HL-60 (cell line): ENCODE data around the gene DNMT3A.

Experiments used
- DNase-seq, 2 experiments: peaks; one replicate each; pipeline ENCODE4 v3.0.0-alpha.2; 2010 to 2020; ENCODE audit warnings: low read depth in 1 of 2, low spot score in 1 of 2
- H3K27ac ChIP-seq: fragments of 250-450 bp; sonication (Bioruptor Pico); replicated peaks from 2 replicates; pipeline ENCODE4 v1.5.1; 2020; ENCODE audit warnings: mild to moderate bottlenecking, moderate library complexity
- H3K27me3 ChIP-seq: fragments of 250-450 bp; sonication (Bioruptor Pico); 2 replicates; pipeline ENCODE4 v1.5.1; 2021; ENCODE audit warnings: mild to moderate bottlenecking, moderate library complexity; ENCODE audit not compliant: insufficient read depth, poor library complexity, severe bottlenecking
- H3K4me3 ChIP-seq: replicated peaks from 2 replicates; pipeline ENCODE4 v1.5.1; 2011; ENCODE audit warnings: mild to moderate bottlenecking, control low read depth, low read length; ENCODE audit not compliant: insufficient read depth
- GABPA ChIP-seq: IDR thresholded peaks from 2 replicates; pipeline ENCODE4 v1.6.1; 2012; ENCODE audit warnings: low read depth
- POLR2AphosphoS5 ChIP-seq: IDR thresholded peaks from 2 replicates; pipeline ENCODE4 v1.6.1; 2012; ENCODE audit warnings: low read depth
- SPI1 ChIP-seq: IDR thresholded peaks from 2 replicates; pipeline ENCODE4 v1.6.1; 2012; ENCODE audit warnings: low read depth, mild to moderate bottlenecking, borderline replicate concordance
- TF ChIP-seq, protein P1 (sequence below): IDR thresholded peaks from one replicate; pipeline ENCODE4 v1.5.1; 2011; ENCODE audit warnings: low read length, control low read depth, inconsistent platforms; ENCODE audit not compliant: insufficient read depth
- TF ChIP-seq, protein P2 (sequence below): IDR thresholded peaks from 2 replicates; pipeline ENCODE4 v1.6.1; 2012; ENCODE audit warnings: low read depth; ENCODE audit not compliant: insufficient replicate concordance

DNMT3A gene

DNA sequence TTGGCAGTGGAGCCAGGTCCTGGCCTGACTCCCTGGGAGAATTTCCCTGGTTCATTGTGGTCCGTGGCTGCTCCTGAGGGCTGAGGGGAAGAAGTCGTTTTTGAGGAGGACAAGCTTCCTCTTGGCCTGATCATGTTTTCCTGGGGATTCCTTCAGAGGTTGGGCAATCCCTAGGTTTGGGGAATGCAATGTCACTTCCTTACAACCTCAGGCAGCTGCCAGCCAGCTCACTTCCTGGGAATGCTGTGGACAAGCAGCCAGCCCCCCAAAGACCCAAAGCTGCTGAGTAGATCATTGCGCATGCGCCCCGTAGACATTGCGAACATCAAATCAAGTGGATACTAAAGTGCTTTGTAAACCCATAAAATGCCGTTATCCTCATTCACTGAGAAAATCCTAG, 7.7 kb upstream of the DNMT3A start:
- Histone ChIP-seq H3K27ac (no peak overlapping the region), H3K27me3 (no peaks in the 10 kb centered on the region), H3K4me3 (no peak overlapping the region)
- no peak for DNase-seq
- TF ChIP-seq, protein P1, sequence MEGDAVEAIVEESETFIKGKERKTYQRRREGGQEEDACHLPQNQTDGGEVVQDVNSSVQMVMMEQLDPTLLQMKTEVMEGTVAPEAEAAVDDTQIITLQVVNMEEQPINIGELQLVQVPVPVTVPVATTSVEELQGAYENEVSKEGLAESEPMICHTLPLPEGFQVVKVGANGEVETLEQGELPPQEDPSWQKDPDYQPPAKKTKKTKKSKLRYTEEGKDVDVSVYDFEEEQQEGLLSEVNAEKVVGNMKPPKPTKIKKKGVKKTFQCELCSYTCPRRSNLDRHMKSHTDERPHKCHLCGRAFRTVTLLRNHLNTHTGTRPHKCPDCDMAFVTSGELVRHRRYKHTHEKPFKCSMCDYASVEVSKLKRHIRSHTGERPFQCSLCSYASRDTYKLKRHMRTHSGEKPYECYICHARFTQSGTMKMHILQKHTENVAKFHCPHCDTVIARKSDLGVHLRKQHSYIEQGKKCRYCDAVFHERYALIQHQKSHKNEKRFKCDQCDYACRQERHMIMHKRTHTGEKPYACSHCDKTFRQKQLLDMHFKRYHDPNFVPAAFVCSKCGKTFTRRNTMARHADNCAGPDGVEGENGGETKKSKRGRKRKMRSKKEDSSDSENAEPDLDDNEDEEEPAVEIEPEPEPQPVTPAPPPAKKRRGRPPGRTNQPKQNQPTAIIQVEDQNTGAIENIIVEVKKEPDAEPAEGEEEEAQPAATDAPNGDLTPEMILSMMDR = no peak
- TF ChIP-seq SPI1 = no peak
- TF ChIP-seq, protein P2, sequence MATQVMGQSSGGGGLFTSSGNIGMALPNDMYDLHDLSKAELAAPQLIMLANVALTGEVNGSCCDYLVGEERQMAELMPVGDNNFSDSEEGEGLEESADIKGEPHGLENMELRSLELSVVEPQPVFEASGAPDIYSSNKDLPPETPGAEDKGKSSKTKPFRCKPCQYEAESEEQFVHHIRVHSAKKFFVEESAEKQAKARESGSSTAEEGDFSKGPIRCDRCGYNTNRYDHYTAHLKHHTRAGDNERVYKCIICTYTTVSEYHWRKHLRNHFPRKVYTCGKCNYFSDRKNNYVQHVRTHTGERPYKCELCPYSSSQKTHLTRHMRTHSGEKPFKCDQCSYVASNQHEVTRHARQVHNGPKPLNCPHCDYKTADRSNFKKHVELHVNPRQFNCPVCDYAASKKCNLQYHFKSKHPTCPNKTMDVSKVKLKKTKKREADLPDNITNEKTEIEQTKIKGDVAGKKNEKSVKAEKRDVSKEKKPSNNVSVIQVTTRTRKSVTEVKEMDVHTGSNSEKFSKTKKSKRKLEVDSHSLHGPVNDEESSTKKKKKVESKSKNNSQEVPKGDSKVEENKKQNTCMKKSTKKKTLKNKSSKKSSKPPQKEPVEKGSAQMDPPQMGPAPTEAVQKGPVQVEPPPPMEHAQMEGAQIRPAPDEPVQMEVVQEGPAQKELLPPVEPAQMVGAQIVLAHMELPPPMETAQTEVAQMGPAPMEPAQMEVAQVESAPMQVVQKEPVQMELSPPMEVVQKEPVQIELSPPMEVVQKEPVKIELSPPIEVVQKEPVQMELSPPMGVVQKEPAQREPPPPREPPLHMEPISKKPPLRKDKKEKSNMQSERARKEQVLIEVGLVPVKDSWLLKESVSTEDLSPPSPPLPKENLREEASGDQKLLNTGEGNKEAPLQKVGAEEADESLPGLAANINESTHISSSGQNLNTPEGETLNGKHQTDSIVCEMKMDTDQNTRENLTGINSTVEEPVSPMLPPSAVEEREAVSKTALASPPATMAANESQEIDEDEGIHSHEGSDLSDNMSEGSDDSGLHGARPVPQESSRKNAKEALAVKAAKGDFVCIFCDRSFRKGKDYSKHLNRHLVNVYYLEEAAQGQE = no peak
- no peak for TF ChIP-seq POLR2AphosphoS5
- TF ChIP-seq GABPA = no peak

DNA sequence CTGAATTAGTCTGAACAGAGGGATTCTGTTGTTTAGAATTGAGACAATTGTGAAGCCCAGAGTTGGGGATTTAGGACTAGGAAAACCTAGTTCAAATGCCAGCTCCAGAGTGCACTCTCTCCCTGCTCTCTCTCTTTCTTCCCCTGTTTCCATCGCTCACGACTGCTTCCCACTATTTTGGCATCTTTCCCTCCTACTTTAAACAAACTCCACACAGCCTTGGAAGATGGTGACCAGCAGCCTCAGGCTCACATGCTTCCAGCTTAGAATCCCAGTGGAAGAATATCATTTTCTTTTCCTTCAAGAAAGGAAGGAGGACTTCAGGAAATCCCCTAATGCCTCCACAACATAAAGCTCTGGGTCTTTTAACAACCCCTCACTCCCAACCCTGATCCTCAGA, 6.1 kb upstream of the DNMT3A start:
- Histone ChIP-seq H3K27ac (no peak overlapping the region), H3K4me3 (no peak overlapping the region), H3K27me3 (no peaks in the 10 kb centered on the region)
- no peak for TF ChIP-seq SPI1
- no peak for TF ChIP-seq POLR2AphosphoS5
- no peak for TF ChIP-seq GABPA
- TF ChIP-seq, protein P1 = no peak
- TF ChIP-seq, protein P2 = no peak
- no peak for DNase-seq

DNA sequence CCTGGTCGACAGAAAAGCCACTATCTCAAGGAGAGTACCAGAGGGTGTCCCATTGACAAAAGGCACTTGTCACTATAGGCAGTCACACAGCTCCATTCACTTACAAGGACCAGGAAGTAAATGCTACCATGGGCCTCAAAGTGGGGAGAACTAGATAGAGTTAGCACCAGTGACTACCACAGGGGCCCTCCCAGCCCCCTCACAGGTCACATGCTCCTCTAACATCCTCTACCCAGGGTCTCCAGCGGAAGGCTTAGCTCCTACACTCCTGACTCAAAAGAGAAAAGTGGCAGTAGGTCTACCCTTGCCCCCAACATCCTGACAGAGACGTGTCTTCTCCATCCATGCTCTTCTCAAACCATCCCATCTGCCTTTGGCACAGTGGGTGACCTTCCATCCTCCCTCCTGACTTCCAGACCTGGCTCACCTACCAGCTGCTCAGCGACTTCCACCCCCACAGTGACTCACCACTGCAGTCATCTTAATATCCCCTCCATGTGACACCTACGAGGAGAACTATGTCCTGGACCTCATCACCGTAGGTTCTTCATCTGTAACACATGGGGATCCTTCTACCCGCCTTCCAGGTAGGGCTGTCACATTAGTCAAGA, 5.6 kb upstream of the DNMT3A start:
- Histone ChIP-seq H3K27ac (no peak overlapping the region), H3K4me3 (no peak overlapping the region), H3K27me3 (no peaks in the 10 kb centered on the region)
- TF ChIP-seq, protein P2 = no peak
- TF ChIP-seq, protein P1 = no peak
- TF ChIP-seq GABPA (no peak), POLR2AphosphoS5 (no peak), SPI1 (no peak)
- DNase-seq = no peak
